Esophagus muscularis mucosa (tissue), 4 donors: ENCODE results near the gene PCSK6. TPM values are rescaled to one million over a fixed set of nuclear protein-coding genes. Genes with fewer than 3 reads are reported as not detected.

Experiments used
- DNase-seq: peaks from one replicate; pipeline ENCODE4 v3.0.0-alpha.2; 2017; ENCODE audit errors: extremely low spot score
- H3K27ac ChIP-seq, 4 donors: fragments of 200-600 bp; sonication (generic); replicated peaks in 1 of 4; 1 replicate in 3 of 4; 2 replicates in 1 of 4; pipeline ENCODE4 v1.5.1; 2016 to 2019; ENCODE audit warnings: mild to moderate bottlenecking in 1 of 4
- H3K27me3 ChIP-seq, 4 donors: fragments of 200-600 bp; sonication (generic); one replicate each; pipeline versions ENCODE4 v1.5.1 to v1.6.0; 2016 to 2019
- H3K36me3 ChIP-seq, 4 donors: fragments of 200-600 bp; sonication (generic); one replicate each; pipeline ENCODE4 v1.5.1; 2016 to 2019
- H3K4me1 ChIP-seq, 4 donors: fragments of 200-600 bp; sonication (generic); one replicate each; pipeline ENCODE4 v1.5.1; 2016 to 2019
- H3K4me3 ChIP-seq, 4 donors: fragments of 200-600 bp; sonication (generic); 1 replicate in 2 of 4; 2 replicates in 2 of 4; pipeline ENCODE4 v1.5.1; 2016 to 2019; ENCODE audit warnings: mild to moderate bottlenecking in 4 of 4, moderate library complexity in 1 of 4
- H3K9me3 ChIP-seq, 4 donors: fragments of 200-600 bp; sonication (generic); 1 replicate in 3 of 4; 2 replicates in 1 of 4; pipeline ENCODE4 v1.5.1; 2016 to 2019
- EP300 ChIP-seq: sonication (generic); formaldehyde crosslinking; IDR thresholded peaks from one replicate; pipeline ENCODE4 v1.6.1; 2017; ENCODE audit warnings: antibody characterized with exemption
- POLR2A ChIP-seq: fragments of 450-650 bp; IDR thresholded peaks from one replicate; pipeline ENCODE4 v1.6.1; 2017; ENCODE audit warnings: antibody characterized with exemption, moderate library complexity, mild to moderate bottlenecking, low read depth
- POLR2AphosphoS5 ChIP-seq, 2 donors: sonication (generic); formaldehyde crosslinking; IDR thresholded peaks; one replicate each; pipeline ENCODE4 v1.6.1; 2017; ENCODE audit warnings: antibody characterized with exemption in 2 of 2
- WGBS: methylation state at CpG from one replicate; pipeline ENCODE4 v1.1.5; 2018; 5-methylcytosine and 5-hydroxymethylcytosine counted together
- intact Hi-C: fragments of 100-400 bp; cut with DNase I; formaldehyde crosslinking; loops from one replicate; pipeline ENCODE4 v1.15.1; 2023
- total RNA-seq, 4 donors: library from RNA; depleted of rRNA; stranded (reverse); fragments of >200 nt; gene quantifications; one replicate each; pipeline versions ENCODE4 v1.1.0 to v1.2.1, GENCODE V29; 2016
- TF ChIP-seq, protein P1 (sequence below), 3 experiments: fragments of 200-600 bp in 2 of 3; fragments of 450-650 bp in 1 of 3; sonication (generic) in 2 of 3; IDR thresholded peaks; one replicate each; pipeline ENCODE4 v1.5.1; 2017 to 2019; ENCODE audit warnings: antibody characterized with exemption in 3 of 3, mild to moderate bottlenecking in 2 of 3, moderate library complexity in 1 of 3

The PCSK6 gene
- total RNA-seq, 4 donors from 2014 or later: 13.6 to 24.1 (median 15.3) TPM

DNA sequence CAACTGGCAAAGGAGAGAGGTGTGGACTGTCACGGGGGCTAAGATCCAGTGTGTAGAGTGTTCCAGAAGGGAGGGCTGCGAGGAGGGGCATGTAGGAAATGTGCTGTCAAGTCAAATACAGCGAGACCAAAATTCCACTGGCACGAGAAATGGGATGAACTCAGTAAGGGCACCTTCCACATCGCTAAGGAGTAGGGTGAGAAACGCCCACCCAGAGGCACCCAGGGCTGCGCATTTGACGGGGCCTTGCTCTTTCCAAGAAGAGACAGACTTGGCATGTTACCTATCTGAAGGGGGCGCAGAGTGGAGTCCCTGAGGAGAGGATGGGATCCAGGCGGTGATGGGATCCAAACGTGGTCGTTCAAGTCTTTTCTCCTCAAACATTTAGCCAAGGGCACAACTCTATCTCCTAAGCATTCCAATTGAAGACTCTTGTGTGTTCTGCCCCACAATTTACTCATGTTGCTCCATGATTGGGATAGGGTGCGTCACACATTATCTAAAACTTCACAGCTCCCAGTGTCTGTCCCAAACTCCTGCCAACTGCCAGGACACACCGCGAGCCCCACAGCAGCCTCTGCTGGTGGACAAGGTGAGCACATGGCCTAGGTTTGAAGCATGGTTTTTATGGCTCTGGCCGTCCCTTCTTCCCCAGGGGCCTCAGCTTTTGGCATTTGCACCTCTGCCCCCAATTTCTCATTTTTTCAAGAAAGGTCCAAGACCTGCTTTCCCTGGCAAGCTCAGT lies 219.9 kb downstream of the PCSK6 start:
- Histone ChIP-seq H3K4me1 (peaks cover 6 to 26% (median 16%) of the 10 kb centered on the region in 4 donors), H3K36me3 (peaks cover 51 to 59% (median 53%) of the 10 kb centered on the region in 4 donors), H3K27me3 (no peaks in the 10 kb centered on the region), H3K27ac (no peak overlapping the region), H3K4me3 (no peak overlapping the region), H3K9me3 (no peaks in the 10 kb centered on the region)
- no peak for DNase-seq
- intact Hi-C loops: no loop called here
- TF ChIP-seq, protein P1, sequence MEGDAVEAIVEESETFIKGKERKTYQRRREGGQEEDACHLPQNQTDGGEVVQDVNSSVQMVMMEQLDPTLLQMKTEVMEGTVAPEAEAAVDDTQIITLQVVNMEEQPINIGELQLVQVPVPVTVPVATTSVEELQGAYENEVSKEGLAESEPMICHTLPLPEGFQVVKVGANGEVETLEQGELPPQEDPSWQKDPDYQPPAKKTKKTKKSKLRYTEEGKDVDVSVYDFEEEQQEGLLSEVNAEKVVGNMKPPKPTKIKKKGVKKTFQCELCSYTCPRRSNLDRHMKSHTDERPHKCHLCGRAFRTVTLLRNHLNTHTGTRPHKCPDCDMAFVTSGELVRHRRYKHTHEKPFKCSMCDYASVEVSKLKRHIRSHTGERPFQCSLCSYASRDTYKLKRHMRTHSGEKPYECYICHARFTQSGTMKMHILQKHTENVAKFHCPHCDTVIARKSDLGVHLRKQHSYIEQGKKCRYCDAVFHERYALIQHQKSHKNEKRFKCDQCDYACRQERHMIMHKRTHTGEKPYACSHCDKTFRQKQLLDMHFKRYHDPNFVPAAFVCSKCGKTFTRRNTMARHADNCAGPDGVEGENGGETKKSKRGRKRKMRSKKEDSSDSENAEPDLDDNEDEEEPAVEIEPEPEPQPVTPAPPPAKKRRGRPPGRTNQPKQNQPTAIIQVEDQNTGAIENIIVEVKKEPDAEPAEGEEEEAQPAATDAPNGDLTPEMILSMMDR (IDR thresholded peaks at IDR 0.05): peak in 1 of 3 experiments; percentile 30
- TF ChIP-seq EP300: no peak
- 82% methylated on average over 16 of the region's 16 CpGs for WGBS

DNA sequence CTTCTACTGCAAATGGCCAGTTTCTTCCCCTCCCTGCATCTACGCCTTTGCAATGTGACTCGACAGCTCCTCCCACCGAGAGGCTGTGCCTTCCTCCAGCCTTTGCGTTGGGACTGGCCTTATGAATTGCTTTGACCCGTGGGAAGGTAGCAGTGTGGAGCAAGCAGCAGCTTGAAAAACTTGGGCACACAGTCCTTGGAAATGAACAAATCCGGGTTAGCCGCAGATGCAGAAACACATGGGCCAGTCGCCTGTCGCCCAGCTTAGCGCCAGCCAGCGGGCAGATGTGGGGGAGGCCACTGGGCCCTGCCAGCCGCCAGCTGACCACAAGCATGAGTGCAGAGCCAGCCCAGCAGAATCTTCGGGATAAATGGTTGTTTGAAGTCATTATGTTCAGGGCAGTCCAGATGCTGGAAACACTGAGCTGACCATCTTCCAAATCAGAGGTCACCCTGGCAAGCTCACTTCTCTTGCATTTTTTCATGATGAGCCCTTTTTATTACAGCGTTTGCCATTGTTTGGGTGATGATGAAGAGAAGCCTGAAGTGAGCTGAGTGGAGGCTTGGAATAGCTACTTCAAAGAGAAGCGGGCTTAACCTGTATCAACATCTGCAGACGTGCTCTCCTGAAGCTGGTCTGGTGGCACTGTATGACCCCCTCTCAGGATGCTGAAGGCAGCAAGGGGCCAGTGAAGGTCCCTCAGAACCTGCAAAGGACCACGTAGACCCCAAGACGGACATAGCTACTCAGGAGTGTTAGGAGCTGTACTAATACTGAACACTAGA lies 222.0 kb downstream of the PCSK6 start:
- no peak for DNase-seq
- H3K27ac ChIP-seq: peak overlapping the region; percentile 7 to 67 (median 30)
- H3K36me3 ChIP-seq: peaks cover 29 to 38% (median 31%) of the 10 kb centered on the region in 4 donors
- WGBS: 69% methylated on average over 12 of the region's 18 CpGs
- peaks cover 0 to 30% (median 22%) of the 10 kb centered on the region in 4 donors for H3K4me1 ChIP-seq
- peak; percentile 27 to 60 for TF ChIP-seq POLR2AphosphoS5 (IDR thresholded peaks at IDR 0.05)
- no peak for TF ChIP-seq POLR2A
- no peak for TF ChIP-seq EP300
- intact Hi-C loops: no loop called here
- no peaks in the 10 kb centered on the region for H3K27me3 ChIP-seq
- H3K4me3 ChIP-seq: no peak overlapping the region
- H3K9me3 ChIP-seq: no peaks in the 10 kb centered on the region

DNA sequence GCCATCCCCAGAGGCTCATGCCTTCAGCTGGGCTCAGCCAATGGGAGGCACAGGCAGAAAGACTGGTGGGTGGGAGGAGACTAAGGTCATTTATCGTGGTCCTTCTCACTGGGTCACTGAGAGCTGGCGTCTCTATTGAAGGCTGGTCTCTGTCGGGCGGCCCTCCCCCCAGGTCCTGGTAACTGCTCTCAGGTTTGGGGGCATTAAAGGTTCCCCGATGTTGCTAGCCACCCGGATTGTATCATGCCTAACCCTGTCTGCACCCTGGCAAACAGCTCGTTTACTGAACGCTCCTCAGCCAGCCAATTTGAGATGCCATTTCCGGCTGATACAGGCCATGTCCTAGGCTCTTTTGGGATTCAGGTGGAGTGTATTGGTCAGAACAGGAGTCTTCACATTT lies 222.7 kb downstream of the PCSK6 start:
- Histone ChIP-seq H3K4me1 (peaks cover 0 to 30% (median 22%) of the 10 kb centered on the region in 4 donors), H3K27ac (peak overlapping the region; percentile 7 to 67 (median 24)), H3K27me3 (no peaks in the 10 kb centered on the region), H3K4me3 (no peak overlapping the region), H3K36me3 (peaks cover 22 to 31% (median 25%) of the 10 kb centered on the region in 4 donors), H3K9me3 (no peaks in the 10 kb centered on the region)
- intact Hi-C loops: no loop called here
- no peak for TF ChIP-seq POLR2A
- TF ChIP-seq POLR2AphosphoS5 (IDR thresholded peaks at IDR 0.05): no peak
- TF ChIP-seq EP300: no peak
- TF ChIP-seq, protein P1 (IDR thresholded peaks at IDR 0.05): no peak
- no peak for DNase-seq
- 81% methylated on average over 8 of the region's 9 CpGs for WGBS

DNA sequence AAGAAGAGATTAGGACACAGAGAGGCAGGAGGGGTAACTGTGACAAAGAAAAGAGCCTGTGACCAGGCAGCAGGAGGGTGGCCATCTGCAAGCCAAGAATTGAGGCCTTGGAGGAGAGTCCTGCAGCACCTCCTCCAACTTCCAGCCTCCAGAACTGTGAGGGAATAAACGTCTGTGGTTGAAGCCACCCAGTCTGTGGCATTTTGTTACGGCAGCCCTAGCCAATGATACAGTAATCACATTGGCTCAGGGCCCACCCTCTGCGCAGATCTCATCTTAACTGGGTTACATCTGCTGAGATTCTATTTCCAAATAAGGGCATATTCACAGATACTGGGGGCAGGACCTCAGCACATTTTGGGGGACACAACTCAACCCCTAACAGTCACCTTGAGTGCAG lies 223.5 kb downstream of the PCSK6 start:
- no peak for DNase-seq
- Histone ChIP-seq H3K9me3 (no peaks in the 10 kb centered on the region), H3K36me3 (peaks cover 15 to 23% (median 17%) of the 10 kb centered on the region in 4 donors), H3K27me3 (no peaks in the 10 kb centered on the region), H3K4me3 (no peak overlapping the region), H3K4me1 (peaks cover 0 to 30% (median 22%) of the 10 kb centered on the region in 4 donors), H3K27ac (no peak overlapping the region)
- 42% methylated on average over 3 of the region's 3 CpGs for WGBS
- TF ChIP-seq POLR2AphosphoS5 (IDR thresholded peaks at IDR 0.05) (peak in 1 of 2 donors; percentile 12), POLR2A (no peak), EP300 (no peak)
- TF ChIP-seq, protein P1 (IDR thresholded peaks at IDR 0.05): no peak
- intact Hi-C loops: no loop called here

DNA sequence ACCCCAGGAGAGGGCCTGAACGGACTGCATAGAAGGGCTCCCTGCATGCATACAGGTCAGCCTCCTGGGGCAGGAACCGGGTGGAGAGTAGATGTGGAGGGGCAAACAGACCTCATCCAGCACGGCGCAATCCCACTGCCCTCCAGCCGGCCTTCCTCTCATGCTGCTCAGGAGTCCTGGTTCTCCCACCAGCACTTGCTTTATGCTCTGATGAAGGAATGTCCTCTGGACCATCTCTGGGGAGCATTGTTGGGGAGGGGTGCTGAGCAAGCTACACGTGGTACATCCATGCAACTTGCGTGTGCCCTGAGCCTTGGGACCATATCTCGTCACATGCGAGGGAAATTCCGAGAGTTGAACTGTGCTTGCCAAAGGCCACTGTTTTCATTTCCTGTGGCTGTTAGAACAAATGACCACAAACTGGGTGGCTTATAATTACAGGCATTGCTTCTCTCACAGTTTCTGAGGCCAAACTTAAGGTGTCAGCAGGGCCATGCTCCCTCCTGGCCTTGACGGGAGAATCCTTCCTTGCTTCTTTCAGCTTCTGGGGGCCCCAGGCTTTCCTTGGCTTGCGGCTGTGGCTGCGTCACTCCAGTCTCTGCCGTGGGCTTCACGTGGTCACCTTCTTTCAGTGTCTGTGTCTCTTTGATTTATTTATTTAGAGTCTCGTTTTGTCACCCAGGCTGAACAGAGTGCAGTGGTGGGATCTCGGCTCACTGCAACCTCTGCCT lies 224.4 kb downstream of the PCSK6 start:
- no peak for TF ChIP-seq POLR2AphosphoS5 (IDR thresholded peaks at IDR 0.05)
- no peak for TF ChIP-seq EP300
- TF ChIP-seq POLR2A: no peak
- TF ChIP-seq, protein P1 (IDR thresholded peaks at IDR 0.05): no peak
- H3K27ac ChIP-seq: no peak overlapping the region
- no peaks in the 10 kb centered on the region for H3K27me3 ChIP-seq
- H3K9me3 ChIP-seq: no peaks in the 10 kb centered on the region
- DNase-seq: no peak
- peaks cover 6 to 13% (median 8%) of the 10 kb centered on the region in 4 donors for H3K36me3 ChIP-seq
- intact Hi-C loops: no loop called here
- 84% methylated on average over 14 of the region's 17 CpGs for WGBS
- no peak overlapping the region for H3K4me3 ChIP-seq
- peaks cover 0 to 30% (median 22%) of the 10 kb centered on the region in 4 donors for H3K4me1 ChIP-seq
